ENCODE data around the gene SYT13.

SYT13 gene

GRCh38 chr11:45265969-45266675, 20.0 kb downstream of the SYT13 start:
- no peaks in the 10 kb centered on the region for H3K79me1 ChIP-seq (replicated peaks; ENCODE audit: low read length, poor library complexity, severe bottlenecking)
- H3K4me3 ChIP-seq (ENCODE audit: insufficient read depth in 1 of 2, low read depth in 1 of 2, low read length in 2 of 2), result no peak overlapping the region
- H2AK5ac ChIP-seq (ENCODE audit: low read length, severe bottlenecking), result no peak overlapping the region
- no peak overlapping the region for H3K4ac ChIP-seq (ENCODE audit: low read depth in 1 of 2, low read length in 2 of 2)
- no peak overlapping the region for H2AFZ ChIP-seq (ENCODE audit: low read depth, low read length)
- no peak for DNase-seq
- no peak overlapping the region for H2BK120ac ChIP-seq (ENCODE audit: low read depth, low read length)
- no peak overlapping the region for H2BK15ac ChIP-seq (ENCODE audit: low read depth, poor library complexity, severe bottlenecking)
- H3K14ac ChIP-seq (ENCODE audit: low read length in 2 of 2), result no peak overlapping the region
- H3K9ac ChIP-seq (ENCODE audit: low read length), result no peak overlapping the region
- H3K27me3 ChIP-seq (ENCODE audit: control insufficient read depth in 1 of 2, insufficient read depth in 1 of 2, low read length in 2 of 2), result peaks cover 0 to 46% of the 10 kb centered on the region in 2 experiments
- H4K8ac ChIP-seq (ENCODE audit: low read length), result no peak overlapping the region
- WGBS, result 89% methylated on average over 1 of the region's 2 CpGs
- H3K23ac ChIP-seq (ENCODE audit: low read length in 2 of 2), result no peak overlapping the region
- H3K18ac ChIP-seq (ENCODE audit: low read depth in 1 of 2, low read length in 2 of 2), result no peak overlapping the region
- H2BK5ac ChIP-seq (ENCODE audit: low read depth, low read length, poor library complexity, severe bottlenecking), result no peak overlapping the region
- H2BK12ac ChIP-seq (ENCODE audit: low read length in 2 of 2), result no peak overlapping the region
- no peaks in the 10 kb centered on the region for H3K9me3 ChIP-seq (ENCODE audit: control insufficient read depth, low read length)
- no peak overlapping the region for H3K4me2 ChIP-seq (ENCODE audit: low read length, poor library complexity, severe bottlenecking)
- H3K36me3 ChIP-seq (ENCODE audit: control insufficient read depth in 1 of 2, insufficient read depth in 2 of 2, low read depth in 1 of 2, low read length in 2 of 2), result no peaks in the 10 kb centered on the region
- peaks cover 23% of the 10 kb centered on the region for H3K4me1 ChIP-seq (ENCODE audit: control insufficient read depth, insufficient read depth, low read depth, low read length)
- H3K27ac ChIP-seq (ENCODE audit: low read length, poor library complexity, severe bottlenecking), result no peak overlapping the region
- H4K91ac ChIP-seq (ENCODE audit: low read length), result no peak overlapping the region

- Histone ChIP-seq H3K4ac (ENCODE audit: low read depth in 1 of 2, low read length in 2 of 2) (no peak overlapping the region), H3K79me1 (replicated peaks; ENCODE audit: low read length, poor library complexity, severe bottlenecking) (no peaks in the 10 kb centered on the region), H3K14ac (ENCODE audit: low read length in 2 of 2) (no peak overlapping the region), H2BK15ac (ENCODE audit: low read depth, poor library complexity, severe bottlenecking) (peak overlapping the region; percentile 23), H2BK120ac (ENCODE audit: low read depth, low read length) (no peak overlapping the region), H3K27ac (ENCODE audit: low read length, poor library complexity, severe bottlenecking) (peak overlapping the region; percentile 85), H3K18ac (ENCODE audit: low read depth in 1 of 2, low read length in 2 of 2) (no peak overlapping the region), H4K8ac (ENCODE audit: low read length) (no peak overlapping the region), H3K9me3 (ENCODE audit: control insufficient read depth, low read length) (no peaks in the 10 kb centered on the region), H2BK12ac (ENCODE audit: low read length in 2 of 2) (no peak overlapping the region), H2BK5ac (ENCODE audit: low read depth, low read length, poor library complexity, severe bottlenecking) (no peak overlapping the region), H3K4me3 (ENCODE audit: insufficient read depth in 1 of 2, low read depth in 1 of 2, low read length in 2 of 2) (peak overlapping the region in 1 of 2 experiments; percentile 24), H3K4me1 (ENCODE audit: control insufficient read depth, insufficient read depth, low read depth, low read length) (peaks cover 24% of the 10 kb centered on the region), H2AFZ (ENCODE audit: low read depth, low read length) (no peak overlapping the region), H3K4me2 (ENCODE audit: low read length, poor library complexity, severe bottlenecking) (peak overlapping the region; percentile 26), H3K27me3 (ENCODE audit: control insufficient read depth in 1 of 2, insufficient read depth in 1 of 2, low read length in 2 of 2) (peaks cover 0 to 36% of the 10 kb centered on the region in 2 experiments), H3K23ac (ENCODE audit: low read length in 2 of 2) (peak overlapping the region in 1 of 2 experiments; percentile 36), H4K91ac (ENCODE audit: low read length) (peak overlapping the region; percentile 72), H3K9ac (ENCODE audit: low read length) (peak overlapping the region; percentile 39), H2AK5ac (ENCODE audit: low read length, severe bottlenecking) (peak overlapping the region; percentile 55), H3K36me3 (ENCODE audit: control insufficient read depth in 1 of 2, insufficient read depth in 2 of 2, low read depth in 1 of 2, low read length in 2 of 2) (no peaks in the 10 kb centered on the region)
- WGBS, result 64% methylated on average over 11 of the region's 11 CpGs
- DNase-seq, result peak; percentile 73
These were observed 21.2 kb downstream of the SYT13 start for GRCh38 chr11:45264839-45265515.

GRCh38 chr11:45263773-45264172, 22.4 kb downstream of the SYT13 start:
- no peaks in the 10 kb centered on the region for H3K9me3 ChIP-seq (ENCODE audit: control insufficient read depth, low read length)
- no peak overlapping the region for H3K4ac ChIP-seq (ENCODE audit: low read depth in 1 of 2, low read length in 2 of 2)
- no peak overlapping the region for H2BK12ac ChIP-seq (ENCODE audit: low read length in 2 of 2)
- no peak overlapping the region for H2AK5ac ChIP-seq (ENCODE audit: low read length, severe bottlenecking)
- H3K23ac ChIP-seq (ENCODE audit: low read length in 2 of 2), result no peak overlapping the region
- no peak overlapping the region for H4K8ac ChIP-seq (ENCODE audit: low read length)
- H3K4me1 ChIP-seq (ENCODE audit: control insufficient read depth, insufficient read depth, low read depth, low read length), result peaks cover 28% of the 10 kb centered on the region
- no peak overlapping the region for H3K9ac ChIP-seq (ENCODE audit: low read length)
- no peak overlapping the region for H4K91ac ChIP-seq (ENCODE audit: low read length)
- 92% methylated on average over 3 of the region's 3 CpGs for WGBS
- H3K27ac ChIP-seq (ENCODE audit: low read length, poor library complexity, severe bottlenecking), result no peak overlapping the region
- no peak overlapping the region for H3K14ac ChIP-seq (ENCODE audit: low read length in 2 of 2)
- H2BK5ac ChIP-seq (ENCODE audit: low read depth, low read length, poor library complexity, severe bottlenecking), result no peak overlapping the region
- no peaks in the 10 kb centered on the region for H3K36me3 ChIP-seq (ENCODE audit: control insufficient read depth in 1 of 2, insufficient read depth in 2 of 2, low read depth in 1 of 2, low read length in 2 of 2)
- no peak overlapping the region for H2AFZ ChIP-seq (ENCODE audit: low read depth, low read length)
- no peak for DNase-seq
- peaks cover 0 to 24% of the 10 kb centered on the region in 2 experiments for H3K27me3 ChIP-seq (ENCODE audit: control insufficient read depth in 1 of 2, insufficient read depth in 1 of 2, low read length in 2 of 2)
- H3K18ac ChIP-seq (ENCODE audit: low read depth in 1 of 2, low read length in 2 of 2), result no peak overlapping the region
- no peak overlapping the region for H2BK120ac ChIP-seq (ENCODE audit: low read depth, low read length)
- H2BK15ac ChIP-seq (ENCODE audit: low read depth, poor library complexity, severe bottlenecking), result no peak overlapping the region
- H3K4me2 ChIP-seq (ENCODE audit: low read length, poor library complexity, severe bottlenecking), result no peak overlapping the region
- no peaks in the 10 kb centered on the region for H3K79me1 ChIP-seq (replicated peaks; ENCODE audit: low read length, poor library complexity, severe bottlenecking)
- H3K4me3 ChIP-seq (ENCODE audit: insufficient read depth in 1 of 2, low read depth in 1 of 2, low read length in 2 of 2), result no peak overlapping the region

GRCh38 chr11:45262900-45263299, 23.2 kb downstream of the SYT13 start:
- H3K9me3 ChIP-seq (ENCODE audit: control insufficient read depth, low read length), result no peaks in the 10 kb centered on the region
- H3K79me1 ChIP-seq (replicated peaks; ENCODE audit: low read length, poor library complexity, severe bottlenecking), result no peaks in the 10 kb centered on the region
- no peak overlapping the region for H2BK120ac ChIP-seq (ENCODE audit: low read depth, low read length)
- H3K4me2 ChIP-seq (ENCODE audit: low read length, poor library complexity, severe bottlenecking), result no peak overlapping the region
- H3K9ac ChIP-seq (ENCODE audit: low read length), result no peak overlapping the region
- peaks cover 27% of the 10 kb centered on the region for H3K4me1 ChIP-seq (ENCODE audit: control insufficient read depth, insufficient read depth, low read depth, low read length)
- no peak overlapping the region for H3K27ac ChIP-seq (ENCODE audit: low read length, poor library complexity, severe bottlenecking)
- no peak overlapping the region for H2BK5ac ChIP-seq (ENCODE audit: low read depth, low read length, poor library complexity, severe bottlenecking)
- 77% methylated on average over 3 of the region's 4 CpGs for WGBS
- no peak for DNase-seq
- H2BK12ac ChIP-seq (ENCODE audit: low read length in 2 of 2), result no peak overlapping the region
- H3K18ac ChIP-seq (ENCODE audit: low read depth in 1 of 2, low read length in 2 of 2), result no peak overlapping the region
- H4K91ac ChIP-seq (ENCODE audit: low read length), result no peak overlapping the region
- no peak overlapping the region for H2AFZ ChIP-seq (ENCODE audit: low read depth, low read length)
- H3K14ac ChIP-seq (ENCODE audit: low read length in 2 of 2), result no peak overlapping the region
- H2BK15ac ChIP-seq (ENCODE audit: low read depth, poor library complexity, severe bottlenecking), result no peak overlapping the region
- no peaks in the 10 kb centered on the region for H3K36me3 ChIP-seq (ENCODE audit: control insufficient read depth in 1 of 2, insufficient read depth in 2 of 2, low read depth in 1 of 2, low read length in 2 of 2)
- no peak overlapping the region for H4K8ac ChIP-seq (ENCODE audit: low read length)
- H3K27me3 ChIP-seq (ENCODE audit: control insufficient read depth in 1 of 2, insufficient read depth in 1 of 2, low read length in 2 of 2), result peaks cover 0 to 16% of the 10 kb centered on the region in 2 experiments
- no peak overlapping the region for H2AK5ac ChIP-seq (ENCODE audit: low read length, severe bottlenecking)
- no peak overlapping the region for H3K4me3 ChIP-seq (ENCODE audit: insufficient read depth in 1 of 2, low read depth in 1 of 2, low read length in 2 of 2)
- no peak overlapping the region for H3K4ac ChIP-seq (ENCODE audit: low read depth in 1 of 2, low read length in 2 of 2)
- no peak overlapping the region for H3K23ac ChIP-seq (ENCODE audit: low read length in 2 of 2)

All from mesenchymal stem cell (in vitro differentiated cells and primary cell).